ENCODE results near the gene CEACAM1.

Gene CEACAM1

GRCh38 chr19:42548552-42548951 is 20.3 kb upstream of the CEACAM1 start:
- DNase-seq (ENCODE audit: low spot score) = no peak
- in situ Hi-C loops (cut with MboI; ENCODE audit: low pct_unique_long_range_greater_than_20kb, low sequenced_read_pairs, unreplicated experiment) = no loop called here
- no peak for TF ChIP-seq CTCF (IDR thresholded peaks at IDR 0.05; ENCODE audit: extremely low read depth, insufficient read depth, missing control alignments)

- no peak for TF ChIP-seq CTCF (IDR thresholded peaks at IDR 0.05; ENCODE audit: extremely low read depth, insufficient read depth, missing control alignments)
- no peak for DNase-seq (ENCODE audit: low spot score)
Observed at GRCh38 chr19:42547929-42548328, 19.6 kb upstream of the CEACAM1 start.

GRCh38 chr19:42546831-42547500 is 18.7 kb upstream of the CEACAM1 start:
- no peak for TF ChIP-seq CTCF (IDR thresholded peaks at IDR 0.05; ENCODE audit: extremely low read depth, insufficient read depth, missing control alignments)
- in situ Hi-C loops (cut with MboI; ENCODE audit: low pct_unique_long_range_greater_than_20kb, low sequenced_read_pairs, unreplicated experiment) = no loop called here
- no peak for DNase-seq (ENCODE audit: low spot score)

More at GRCh38 chr19:42547929-42548328, 19.6 kb upstream of the CEACAM1 start:
- in situ Hi-C loops (cut with MboI; ENCODE audit: low pct_unique_long_range_greater_than_20kb, low sequenced_read_pairs, unreplicated experiment) = no loop called here

GRCh38 chr19:42544146-42544545 is 15.9 kb upstream of the CEACAM1 start:
- TF ChIP-seq CTCF (IDR thresholded peaks at IDR 0.05; ENCODE audit: extremely low read depth, insufficient read depth, missing control alignments) = no peak
- in situ Hi-C loops (cut with MboI; ENCODE audit: low pct_unique_long_range_greater_than_20kb, low sequenced_read_pairs, unreplicated experiment) = no loop called here
- DNase-seq (ENCODE audit: low spot score) = no peak

- in situ Hi-C loops (cut with MboI; ENCODE audit: low pct_unique_long_range_greater_than_20kb, low sequenced_read_pairs, unreplicated experiment) = no loop called here
- no peak for DNase-seq (ENCODE audit: low spot score)
- TF ChIP-seq CTCF (IDR thresholded peaks at IDR 0.05; ENCODE audit: extremely low read depth, insufficient read depth, missing control alignments) = no peak
Observed at GRCh38 chr19:42542791-42543190, 14.5 kb upstream of the CEACAM1 start.

- no peak for TF ChIP-seq CTCF (IDR thresholded peaks at IDR 0.05; ENCODE audit: extremely low read depth, insufficient read depth, missing control alignments)
- in situ Hi-C loops (cut with MboI; ENCODE audit: low pct_unique_long_range_greater_than_20kb, low sequenced_read_pairs, unreplicated experiment) = no loop called here
- DNase-seq (ENCODE audit: low spot score) = no peak
Observed at GRCh38 chr19:42540071-42540553, 11.8 kb upstream of the CEACAM1 start.
